ENCODE results near the gene GPX3.

Gene GPX3

GRCh38 chr5:150993422-150993821, 27.0 kb upstream of the GPX3 start:
- no peak overlapping the region for H3K4me3 ChIP-seq (ENCODE audit: low read length)
- no peak overlapping the region for H3K56ac ChIP-seq (ENCODE audit: low read length)
- no peak overlapping the region for H3K4me2 ChIP-seq (ENCODE audit: low read length)
- no peak overlapping the region for H2BK15ac ChIP-seq (replicated peaks; ENCODE audit: low read depth)
- H3K9ac ChIP-seq (ENCODE audit: low read length) = no peak overlapping the region
- H3K79me1 ChIP-seq (ENCODE audit: low read length) = no peaks in the 10 kb centered on the region
- H3K79me2 ChIP-seq (ENCODE audit: control insufficient read depth, insufficient read depth, low read length) = no peaks in the 10 kb centered on the region
- H3K23ac ChIP-seq (ENCODE audit: low read length) = no peak overlapping the region
- no peaks in the 10 kb centered on the region for H3K27me3 ChIP-seq (ENCODE audit: insufficient read depth, low read length, poor library complexity)
- H3K27ac ChIP-seq (ENCODE audit: low read depth, low read length) = no peak overlapping the region
- H3K4me1 ChIP-seq (ENCODE audit: control insufficient read depth, low read depth, low read length) = no peaks in the 10 kb centered on the region
- no peak overlapping the region for H4K8ac ChIP-seq (ENCODE audit: low read depth, low read length)
- H2BK5ac ChIP-seq (ENCODE audit: low read length) = no peak overlapping the region
- no peak overlapping the region for H3K4ac ChIP-seq (ENCODE audit: low read depth, low read length)
- no peak for DNase-seq
- H3K36me3 ChIP-seq (ENCODE audit: control insufficient read depth, insufficient read depth, low read length) = no peaks in the 10 kb centered on the region
- H2AK5ac ChIP-seq (ENCODE audit: low read length) = no peak overlapping the region
- WGBS (ENCODE audit: extremely low coverage, insufficient coverage, low lambda C conversion rate) = no CpG with 5 or more reads among the region's 2 CpGs
- H3K18ac ChIP-seq (ENCODE audit: low read length) = no peak overlapping the region
- H2BK120ac ChIP-seq (ENCODE audit: low read depth, low read length) = no peak overlapping the region
- H4K5ac ChIP-seq (ENCODE audit: low read length) = no peak overlapping the region

GRCh38 chr5:150993826-150994412, 26.5 kb upstream of the GPX3 start:
- H3K56ac ChIP-seq (ENCODE audit: low read length) = no peak overlapping the region
- H3K4me2 ChIP-seq (ENCODE audit: low read length) = no peak overlapping the region
- no peak overlapping the region for H3K4ac ChIP-seq (ENCODE audit: low read depth, low read length)
- H2BK5ac ChIP-seq (ENCODE audit: low read length) = no peak overlapping the region
- no peaks in the 10 kb centered on the region for H3K79me2 ChIP-seq (ENCODE audit: control insufficient read depth, insufficient read depth, low read length)
- no peak overlapping the region for H2AK5ac ChIP-seq (ENCODE audit: low read length)
- no peaks in the 10 kb centered on the region for H3K27me3 ChIP-seq (ENCODE audit: insufficient read depth, low read length, poor library complexity)
- H3K36me3 ChIP-seq (ENCODE audit: control insufficient read depth, insufficient read depth, low read length) = no peaks in the 10 kb centered on the region
- H2BK15ac ChIP-seq (replicated peaks; ENCODE audit: low read depth) = no peak overlapping the region
- no peak overlapping the region for H4K8ac ChIP-seq (ENCODE audit: low read depth, low read length)
- H2BK120ac ChIP-seq (ENCODE audit: low read depth, low read length) = no peak overlapping the region
- no peaks in the 10 kb centered on the region for H3K4me1 ChIP-seq (ENCODE audit: control insufficient read depth, low read depth, low read length)
- WGBS (ENCODE audit: extremely low coverage, insufficient coverage, low lambda C conversion rate) = no CpG with 5 or more reads among the region's 1 CpG
- H3K18ac ChIP-seq (ENCODE audit: low read length) = no peak overlapping the region
- H3K9ac ChIP-seq (ENCODE audit: low read length) = no peak overlapping the region
- no peak overlapping the region for H3K23ac ChIP-seq (ENCODE audit: low read length)
- no peak overlapping the region for H4K5ac ChIP-seq (ENCODE audit: low read length)
- no peak for DNase-seq
- no peaks in the 10 kb centered on the region for H3K79me1 ChIP-seq (ENCODE audit: low read length)
- no peak overlapping the region for H3K4me3 ChIP-seq (ENCODE audit: low read length)
- no peak overlapping the region for H3K27ac ChIP-seq (ENCODE audit: low read depth, low read length)

GRCh38 chr5:150999704-151000442, 20.5 kb upstream of the GPX3 start:
- Histone ChIP-seq H3K18ac (ENCODE audit: low read length) (no peak overlapping the region), H2AK5ac (ENCODE audit: low read length) (no peak overlapping the region), H2BK15ac (replicated peaks; ENCODE audit: low read depth) (no peak overlapping the region), H4K5ac (ENCODE audit: low read length) (no peak overlapping the region), H3K79me1 (ENCODE audit: low read length) (no peaks in the 10 kb centered on the region), H2BK120ac (ENCODE audit: low read depth, low read length) (no peak overlapping the region), H3K4me2 (ENCODE audit: low read length) (no peak overlapping the region), H3K56ac (ENCODE audit: low read length) (no peak overlapping the region), H3K4me3 (ENCODE audit: low read length) (no peak overlapping the region), H3K27me3 (ENCODE audit: insufficient read depth, low read length, poor library complexity) (no peaks in the 10 kb centered on the region), H3K9ac (ENCODE audit: low read length) (no peak overlapping the region), H3K36me3 (ENCODE audit: control insufficient read depth, insufficient read depth, low read length) (no peaks in the 10 kb centered on the region), H3K79me2 (ENCODE audit: control insufficient read depth, insufficient read depth, low read length) (no peaks in the 10 kb centered on the region), H4K8ac (ENCODE audit: low read depth, low read length) (no peak overlapping the region), H2BK5ac (ENCODE audit: low read length) (no peak overlapping the region), H3K27ac (ENCODE audit: low read depth, low read length) (no peak overlapping the region), H3K4ac (ENCODE audit: low read depth, low read length) (no peak overlapping the region), H3K4me1 (ENCODE audit: control insufficient read depth, low read depth, low read length) (no peaks in the 10 kb centered on the region), H3K23ac (ENCODE audit: low read length) (no peak overlapping the region)
- DNase-seq = no peak
- WGBS (ENCODE audit: extremely low coverage, insufficient coverage, low lambda C conversion rate) = no CpG with 5 or more reads among the region's 7 CpGs

- Histone ChIP-seq H3K18ac (ENCODE audit: low read length) (no peak overlapping the region), H2AK5ac (ENCODE audit: low read length) (no peak overlapping the region), H3K4ac (ENCODE audit: low read depth, low read length) (no peak overlapping the region), H3K27me3 (ENCODE audit: insufficient read depth, low read length, poor library complexity) (no peaks in the 10 kb centered on the region), H3K4me1 (ENCODE audit: control insufficient read depth, low read depth, low read length) (no peaks in the 10 kb centered on the region), H3K23ac (ENCODE audit: low read length) (no peak overlapping the region), H3K9ac (ENCODE audit: low read length) (no peak overlapping the region), H4K5ac (ENCODE audit: low read length) (no peak overlapping the region), H4K8ac (ENCODE audit: low read depth, low read length) (no peak overlapping the region), H3K79me2 (ENCODE audit: control insufficient read depth, insufficient read depth, low read length) (no peaks in the 10 kb centered on the region), H3K79me1 (ENCODE audit: low read length) (no peaks in the 10 kb centered on the region), H3K4me2 (ENCODE audit: low read length) (no peak overlapping the region), H3K4me3 (ENCODE audit: low read length) (no peak overlapping the region), H2BK15ac (replicated peaks; ENCODE audit: low read depth) (no peak overlapping the region), H3K56ac (ENCODE audit: low read length) (no peak overlapping the region), H3K27ac (ENCODE audit: low read depth, low read length) (no peak overlapping the region), H2BK5ac (ENCODE audit: low read length) (no peak overlapping the region), H2BK120ac (ENCODE audit: low read depth, low read length) (no peak overlapping the region), H3K36me3 (ENCODE audit: control insufficient read depth, insufficient read depth, low read length) (no peaks in the 10 kb centered on the region)
- no CpG with 5 or more reads among the region's 4 CpGs for WGBS (ENCODE audit: extremely low coverage, insufficient coverage, low lambda C conversion rate)
- DNase-seq = no peak
Measured at GRCh38 chr5:151001436-151001835, 19.0 kb upstream of the GPX3 start.

DNA sequence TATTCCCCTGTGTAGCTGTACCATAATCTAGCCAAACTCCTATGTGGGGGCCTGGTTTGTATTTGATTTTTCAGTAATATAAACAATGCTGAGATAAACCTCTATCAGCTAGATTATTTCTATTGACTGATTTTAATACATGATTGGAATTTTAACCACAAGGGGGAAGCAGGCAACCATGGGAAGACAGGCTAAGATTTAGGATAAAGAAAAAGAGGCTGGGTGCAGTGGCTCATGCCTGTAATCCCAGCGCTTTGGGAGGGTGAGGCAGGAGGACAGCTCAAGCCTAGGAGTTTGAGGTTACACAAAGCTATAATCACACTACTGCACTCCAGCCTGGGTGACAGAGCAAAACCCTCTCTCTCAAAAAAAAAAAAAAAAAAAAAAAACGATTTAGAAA, 18.1 kb upstream of the GPX3 start:
- Histone ChIP-seq H4K8ac (ENCODE audit: low read depth, low read length) (no peak overlapping the region), H3K4ac (ENCODE audit: low read depth, low read length) (no peak overlapping the region), H3K4me2 (ENCODE audit: low read length) (no peak overlapping the region), H3K9ac (ENCODE audit: low read length) (no peak overlapping the region), H3K27ac (ENCODE audit: low read depth, low read length) (no peak overlapping the region), H3K4me3 (ENCODE audit: low read length) (no peak overlapping the region), H3K18ac (ENCODE audit: low read length) (no peak overlapping the region), H2BK120ac (ENCODE audit: low read depth, low read length) (no peak overlapping the region), H3K79me1 (ENCODE audit: low read length) (no peaks in the 10 kb centered on the region), H2BK15ac (replicated peaks; ENCODE audit: low read depth) (no peak overlapping the region), H3K4me1 (ENCODE audit: control insufficient read depth, low read depth, low read length) (no peaks in the 10 kb centered on the region), H2BK5ac (ENCODE audit: low read length) (no peak overlapping the region), H3K36me3 (ENCODE audit: control insufficient read depth, insufficient read depth, low read length) (no peaks in the 10 kb centered on the region), H4K5ac (ENCODE audit: low read length) (no peak overlapping the region), H3K23ac (ENCODE audit: low read length) (no peak overlapping the region), H3K79me2 (ENCODE audit: control insufficient read depth, insufficient read depth, low read length) (no peaks in the 10 kb centered on the region), H3K56ac (ENCODE audit: low read length) (no peak overlapping the region), H3K27me3 (ENCODE audit: insufficient read depth, low read length, poor library complexity) (no peaks in the 10 kb centered on the region), H2AK5ac (ENCODE audit: low read length) (no peak overlapping the region)
- peak; percentile 60 for DNase-seq
- no CpG with 5 or more reads among the region's 2 CpGs for WGBS (ENCODE audit: extremely low coverage, insufficient coverage, low lambda C conversion rate)
